GM12892 (cell line): Measurements from ENCODE around the gene IL4I1.

ENCODE experiments used
- POLR2A ChIP-seq: IDR thresholded peaks from 2 replicates; pipeline ENCODE4 v1.6.1; 2011; ENCODE audit warnings: low read depth, low read length, control low read depth
- POLR2AphosphoS5 ChIP-seq: IDR thresholded peaks from 2 replicates; pipeline ENCODE4 v1.6.1; 2011; ENCODE audit warnings: low read depth, low read length, control low read depth
- TAF1 ChIP-seq: IDR thresholded peaks from 2 replicates; pipeline ENCODE4 v1.6.1; 2011; ENCODE audit warnings: low read depth, mild to moderate bottlenecking, control low read depth, low read length, borderline replicate concordance

GRCh38 chr19:49879243-49879963 lies 17.3 kb downstream of the IL4I1 start:
- TF ChIP-seq TAF1: no peak
- TF ChIP-seq POLR2A: no peak
- TF ChIP-seq POLR2AphosphoS5: no peak
